Heart left ventricle (tissue), 13 donors: Measurements from ENCODE around the gene FAM120C.

Experiments
- CTCF ChIP-seq, 12 donors: fragments of 200-600 bp; sonication (generic) in 4 of 12; IDR thresholded peaks; one replicate each; pipeline versions ENCODE4 v1.5.0 to v1.8.0; 2018 to 2022; ENCODE audit warnings: antibody characterized with exemption in 12 of 12, mild to moderate bottlenecking in 5 of 12
- POLR2A ChIP-seq, 2 donors: fragments of 450-650 bp; IDR thresholded peaks; one replicate each; pipeline ENCODE4 v1.6.1; 2017; ENCODE audit warnings: antibody characterized with exemption in 2 of 2, mild to moderate bottlenecking in 2 of 2, moderate library complexity in 2 of 2
- donor health status: ischemic (EF 13 %, LVEDD 7.1; RV severe dilation, severe dysfunction).
- donor health status: DM: no; HTN: yes; CAD: no.
- donor health status: DM: no; HTN: no; CAD: no.
- donor health status: ischemic (EF 25% LVEDD 6.9; RV normal size, moderate dysfunction).
- donor health status: ischemic (EF 25% LVEDD 5.7; RV mildly dilated, moderate dysfunction).
- donor health status: ischemic (EF 35%, LVEDD 5.7; RV mildly dilated, moderate dysfunction).
- donor health status: nonischemic (EF 11% LVEDD 7.7; RV severe dilation, severe dysfunction).
- donor health status: DM: yes; HTN: yes; CAD: no.
- donor health status: PGD.
- donor health status: ischemic (EF 29% LVEDD 5.4; RV normal size, mild dysfunction).
- donor health status: nonischemic (EF 23%, LVEDD 6.1; RV moderate dilation, normal function).

GRCh38 chrX:54177306-54177705 is 5.7 kb downstream of the FAM120C start:
- TF ChIP-seq POLR2A (IDR thresholded peaks at IDR 0.05) (no peak), CTCF (IDR thresholded peaks at IDR 0.05) (no peak)
